ENCODE measurements around the gene FARP2. TPM values are rescaled to one million over a fixed set of nuclear protein-coding genes. Genes with fewer than 3 reads are reported as not detected.

The FARP2 gene
- total and polyA plus RNA-seq, 2 of the 4 experiments (the other 2 are of a cell fraction): 17.1 to 30.8 TPM

GRCh38 chr2:241475267-241475666 lies 119.2 kb downstream of the FARP2 start:
- Histone ChIP-seq H3K4ac (ENCODE audit: low read depth, low read length) (no peak overlapping the region), H3K18ac (ENCODE audit: low read depth, low read length) (no peak overlapping the region), H3K27me3 (ENCODE audit: control insufficient read depth, insufficient read depth, low read length) (peaks cover 9% of the 10 kb centered on the region), H2BK5ac (ENCODE audit: low read depth, low read length, poor library complexity, severe bottlenecking) (no peak overlapping the region), H3K36me3 (ENCODE audit: control insufficient read depth, insufficient read depth, low read length) (peaks cover 1% of the 10 kb centered on the region; the same call in 1 of the 2 replicates), H2BK15ac (ENCODE audit: low read depth, low read length) (no peak overlapping the region), H3K23ac (ENCODE audit: low read depth, low read length) (no peak overlapping the region), H2AK5ac (ENCODE audit: low read depth, low read length) (no peak overlapping the region), H3K9ac (ENCODE audit: low read depth, low read length) (no peak overlapping the region), H3K9me3 (ENCODE audit: control insufficient read depth, insufficient read depth, low read length) (no peaks in the 10 kb centered on the region), H4K20me1 (ENCODE audit: insufficient read depth, low read length) (no peaks in the 10 kb centered on the region), H3K4me3 (ENCODE audit: insufficient read depth, low read depth, low read length) (no peak overlapping the region), H3K56ac (ENCODE audit: extremely low read depth, insufficient read depth, low read length) (no peak overlapping the region), H4K91ac (ENCODE audit: insufficient read depth, low read depth, low read length) (no peak overlapping the region), H2AK9ac (replicated peaks; ENCODE audit: low read depth, low read length, poor library complexity) (no peak overlapping the region), H3K4me2 (ENCODE audit: low read depth, low read length) (no peak overlapping the region), H3K9me1 (ENCODE audit: insufficient read depth, low read length) (no peaks in the 10 kb centered on the region), H2BK120ac (ENCODE audit: low read depth, low read length) (no peak overlapping the region), H2AFZ (replicated peaks; ENCODE audit: low read length, poor library complexity) (no peak overlapping the region), H2BK20ac (ENCODE audit: low read depth, low read length) (no peak overlapping the region), H3K4me1 (ENCODE audit: control insufficient read depth, insufficient read depth, low read length) (no peaks in the 10 kb centered on the region), H3K27ac (ENCODE audit: insufficient read depth, low read length) (no peak overlapping the region), H4K8ac (ENCODE audit: low read depth in 2 of 2, low read length in 2 of 2) (no peak overlapping the region), H3K79me1 (ENCODE audit: low read depth in 1 of 2, low read length in 2 of 2) (no peaks in the 10 kb centered on the region), H4K5ac (ENCODE audit: low read depth, low read length) (no peak overlapping the region), H3K14ac (replicated peaks; ENCODE audit: low read depth, low read length) (no peak overlapping the region)
- intact Hi-C loops (cut with micrococcal nuclease) (no loop called here), in situ Hi-C loops (cut with MboI; ENCODE audit: low sequenced_read_pairs) (no loop called here), dilution Hi-C loops (cut with HindIII; ENCODE audit: low sequenced_read_pairs, unreplicated experiment) (no loop called here)
- TF ChIP-seq CHD1 (IDR thresholded peaks at IDR 0.05; ENCODE audit: low read depth, low read length) (no peak), RFX5 (IDR thresholded peaks at IDR 0.05; ENCODE audit: low read depth, low read length) (no peak), CTCF (conservative IDR thresholded peaks at IDR 0.05; ENCODE audit: low read depth, low read length) (no peak), SMC3 (IDR thresholded peaks at IDR 0.05; ENCODE audit: low read depth, low read length) (no peak), BHLHE40 (IDR thresholded peaks at IDR 0.05; ENCODE audit: low read depth, low read length) (no peak), MAFK (IDR thresholded peaks at IDR 0.05; ENCODE audit: low read depth, low read length) (no peak), POLR2A (IDR thresholded peaks at IDR 0.05; ENCODE audit: low read depth, low read length) (no peak), FOS (IDR thresholded peaks at IDR 0.05; ENCODE audit: low read depth, low read length) (no peak), MXI1 (IDR thresholded peaks at IDR 0.05; ENCODE audit: borderline replicate concordance, low read depth, low read length) (no peak), MAZ (IDR thresholded peaks at IDR 0.05; ENCODE audit: borderline replicate concordance, low read depth, low read length) (no peak), ELK1 (IDR thresholded peaks at IDR 0.05; ENCODE audit: borderline replicate concordance, low read depth, low read length) (no peak), RCOR1 (IDR thresholded peaks at IDR 0.05; ENCODE audit: insufficient replicate concordance, low read length) (no peak), CEBPB (IDR thresholded peaks at IDR 0.05; ENCODE audit: low read depth, low read length) (no peak), NFE2L2 (IDR thresholded peaks at IDR 0.05; ENCODE audit: low read depth, low read length) (no peak), USF2 (IDR thresholded peaks at IDR 0.05; ENCODE audit: low read depth, low read length) (no peak), RAD21 (IDR thresholded peaks at IDR 0.05; ENCODE audit: low read length) (no peak)
- no peak for ATAC-seq (ENCODE audit: low read depth)
- ChIA-PET CTCF (no interaction called here), POLR2A (ENCODE audit: unreplicated experiment) (no interaction called here)
- WGBS, 2 experiments (ENCODE audit: extremely low coverage in 2 of 2, insufficient read length in 1 of 2): no CpG with 5 or more reads among the region's 3 CpGs
- BruUV-seq (replicated peaks): no TSS peak
- no peak for DNase-seq

All from IMR-90 (cell line).